ENCODE data around the gene SERPINB1. TPM values are rescaled to one million over a fixed set of nuclear protein-coding genes. Genes with fewer than 3 reads are reported as not detected.

Gene SERPINB1
- total RNA-seq, 1 experiment from 2014 or later: 0.22 TPM

- Histone ChIP-seq H3K27ac (ENCODE audit: low read length) (peak overlapping the region; percentile 41), H3K9me3 (ENCODE audit: low read length) (no peaks in the 10 kb centered on the region), H3K4me3 (ENCODE audit: low read length) (no peak overlapping the region), H3K4me2 (ENCODE audit: low read depth, low read length, poor library complexity, severe bottlenecking) (no peak overlapping the region), H3K9ac (ENCODE audit: low read length) (no peak overlapping the region), H3K36me3 (ENCODE audit: insufficient read depth, low read length) (no peaks in the 10 kb centered on the region), H4K20me1 (ENCODE audit: insufficient read depth, low read depth, low read length) (no peaks in the 10 kb centered on the region), H3K9me2 (replicated peaks; ENCODE audit: insufficient read depth, low read length) (no peaks in the 10 kb centered on the region), H2AFZ (ENCODE audit: low read length) (no peak overlapping the region), H3K4me1 (ENCODE audit: low read length) (peaks cover 75% of the 10 kb centered on the region), H3K27me3 (ENCODE audit: low read length) (no peaks in the 10 kb centered on the region), H3K79me2 (ENCODE audit: low read length) (no peaks in the 10 kb centered on the region)
- no peak for DNase-seq
Measured at GRCh38 chr6:2877960-2878359, 36.3 kb upstream of the SERPINB1 start.

GRCh38 chr6:2877057-2877882, 35.6 kb upstream of the SERPINB1 start:
- H3K9ac ChIP-seq (ENCODE audit: low read length): peak overlapping the region; percentile 80; the same call in 1 of the 2 replicates
- H3K4me2 ChIP-seq (ENCODE audit: low read depth, low read length, poor library complexity, severe bottlenecking): peak overlapping the region; percentile 78
- H3K4me1 ChIP-seq (ENCODE audit: low read length): peaks cover 75% of the 10 kb centered on the region
- H3K9me2 ChIP-seq (replicated peaks; ENCODE audit: insufficient read depth, low read length): no peaks in the 10 kb centered on the region
- no peaks in the 10 kb centered on the region for H3K79me2 ChIP-seq (ENCODE audit: low read length)
- no peaks in the 10 kb centered on the region for H3K27me3 ChIP-seq (ENCODE audit: low read length)
- no peak for DNase-seq
- H3K36me3 ChIP-seq (ENCODE audit: insufficient read depth, low read length): no peaks in the 10 kb centered on the region
- H2AFZ ChIP-seq (ENCODE audit: low read length): no peak overlapping the region
- no peaks in the 10 kb centered on the region for H3K9me3 ChIP-seq (ENCODE audit: low read length)
- H3K4me3 ChIP-seq (ENCODE audit: low read length): peak overlapping the region; percentile 66; the same call in 1 of the 2 replicates
- no peaks in the 10 kb centered on the region for H4K20me1 ChIP-seq (ENCODE audit: insufficient read depth, low read depth, low read length)
- H3K27ac ChIP-seq (ENCODE audit: low read length): peak overlapping the region; percentile 72; the same call in 1 of the 2 replicates

DNA sequence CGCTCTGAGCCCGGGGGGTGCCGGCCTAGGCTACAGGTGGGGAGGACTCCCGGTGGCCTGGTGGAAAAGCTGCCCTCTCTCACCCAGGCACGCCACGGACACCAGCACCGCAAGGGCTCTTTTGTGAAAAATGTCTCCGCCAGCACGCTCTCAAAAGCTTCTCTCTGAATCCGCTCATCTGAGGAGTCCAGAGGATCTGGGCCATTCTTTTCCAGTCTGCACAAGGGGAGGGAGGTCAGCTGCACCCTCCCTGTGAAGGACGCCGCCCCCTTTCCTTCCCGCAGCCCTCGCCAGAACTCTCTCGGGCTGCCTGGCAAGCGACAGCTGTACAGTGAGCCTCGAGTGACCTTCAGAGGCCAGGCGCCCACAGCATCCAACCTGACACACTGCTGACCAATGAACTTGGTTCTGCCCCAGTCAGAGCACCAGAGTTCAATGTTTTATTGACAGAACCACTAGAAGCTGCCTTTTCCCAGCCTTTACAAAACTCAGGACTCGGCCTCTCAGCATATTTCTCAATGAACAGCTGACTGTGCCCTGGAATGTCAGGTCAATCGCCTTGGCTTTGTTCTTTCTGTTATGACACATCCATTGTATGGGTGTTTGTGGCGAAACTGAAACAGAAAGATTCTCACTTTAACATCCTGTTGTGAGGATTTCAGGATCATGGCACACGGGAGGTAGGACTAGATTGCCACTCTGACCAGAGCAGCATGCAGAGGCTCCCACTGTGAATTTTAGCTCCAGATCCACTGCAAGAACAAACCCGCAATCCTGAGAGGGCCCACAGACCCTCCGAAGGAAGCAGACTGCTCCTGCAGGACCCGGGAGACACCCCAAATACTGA, 34.8 kb upstream of the SERPINB1 start:
- H3K79me2 ChIP-seq (ENCODE audit: low read length): no peaks in the 10 kb centered on the region
- H3K9me3 ChIP-seq (ENCODE audit: low read length): no peaks in the 10 kb centered on the region
- no peaks in the 10 kb centered on the region for H4K20me1 ChIP-seq (ENCODE audit: insufficient read depth, low read depth, low read length)
- no peaks in the 10 kb centered on the region; the same call in 1 of the 2 replicates for H3K36me3 ChIP-seq (ENCODE audit: insufficient read depth, low read length)
- peak overlapping the region; percentile 65 for H2AFZ ChIP-seq (ENCODE audit: low read length)
- peak overlapping the region; percentile 72 for H3K27ac ChIP-seq (ENCODE audit: low read length)
- no peaks in the 10 kb centered on the region for H3K27me3 ChIP-seq (ENCODE audit: low read length)
- peak overlapping the region; percentile 80 for H3K9ac ChIP-seq (ENCODE audit: low read length)
- H3K4me3 ChIP-seq (ENCODE audit: low read length): peak overlapping the region; percentile 66
- H3K4me1 ChIP-seq (ENCODE audit: low read length): peaks cover 71% of the 10 kb centered on the region
- H3K4me2 ChIP-seq (ENCODE audit: low read depth, low read length, poor library complexity, severe bottlenecking): peak overlapping the region; percentile 78
- no peaks in the 10 kb centered on the region for H3K9me2 ChIP-seq (replicated peaks; ENCODE audit: insufficient read depth, low read length)
- DNase-seq: peak; percentile 52

GRCh38 chr6:2875359-2876191, 33.9 kb upstream of the SERPINB1 start:
- H3K27ac ChIP-seq (ENCODE audit: low read length): peak overlapping the region; percentile 63
- no peaks in the 10 kb centered on the region; the same call in 1 of the 2 replicates for H3K36me3 ChIP-seq (ENCODE audit: insufficient read depth, low read length)
- peak overlapping the region; percentile 39; the same call in 1 of the 2 replicates for H2AFZ ChIP-seq (ENCODE audit: low read length)
- H3K9me2 ChIP-seq (replicated peaks; ENCODE audit: insufficient read depth, low read length): no peaks in the 10 kb centered on the region
- H3K9me3 ChIP-seq (ENCODE audit: low read length): no peaks in the 10 kb centered on the region
- peak overlapping the region; percentile 66 for H3K4me3 ChIP-seq (ENCODE audit: low read length)
- H3K27me3 ChIP-seq (ENCODE audit: low read length): no peaks in the 10 kb centered on the region
- no peaks in the 10 kb centered on the region for H3K79me2 ChIP-seq (ENCODE audit: low read length)
- H4K20me1 ChIP-seq (ENCODE audit: insufficient read depth, low read depth, low read length): no peaks in the 10 kb centered on the region
- peaks cover 63% of the 10 kb centered on the region for H3K4me1 ChIP-seq (ENCODE audit: low read length)
- peak; percentile 75 for DNase-seq
- peak overlapping the region; percentile 80 for H3K9ac ChIP-seq (ENCODE audit: low read length)
- peak overlapping the region; percentile 78 for H3K4me2 ChIP-seq (ENCODE audit: low read depth, low read length, poor library complexity, severe bottlenecking)

GRCh38 chr6:2873643-2874042, 32.0 kb upstream of the SERPINB1 start:
- Histone ChIP-seq H3K4me2 (ENCODE audit: low read depth, low read length, poor library complexity, severe bottlenecking) (no peak overlapping the region), H2AFZ (ENCODE audit: low read length) (no peak overlapping the region), H4K20me1 (ENCODE audit: insufficient read depth, low read depth, low read length) (no peaks in the 10 kb centered on the region), H3K4me3 (ENCODE audit: low read length) (no peak overlapping the region), H3K36me3 (ENCODE audit: insufficient read depth, low read length) (no peaks in the 10 kb centered on the region; the same call in 1 of the 2 replicates), H3K9ac (ENCODE audit: low read length) (no peak overlapping the region), H3K79me2 (ENCODE audit: low read length) (no peaks in the 10 kb centered on the region), H3K27me3 (ENCODE audit: low read length) (no peaks in the 10 kb centered on the region), H3K9me2 (replicated peaks; ENCODE audit: insufficient read depth, low read length) (no peaks in the 10 kb centered on the region), H3K9me3 (ENCODE audit: low read length) (no peaks in the 10 kb centered on the region), H3K4me1 (ENCODE audit: low read length) (peaks cover 43% of the 10 kb centered on the region), H3K27ac (ENCODE audit: low read length) (no peak overlapping the region)
- no peak for DNase-seq

GRCh38 chr6:2872423-2873358, 31.0 kb upstream of the SERPINB1 start:
- H3K4me1 ChIP-seq (ENCODE audit: low read length): peaks cover 37% of the 10 kb centered on the region

DNA sequence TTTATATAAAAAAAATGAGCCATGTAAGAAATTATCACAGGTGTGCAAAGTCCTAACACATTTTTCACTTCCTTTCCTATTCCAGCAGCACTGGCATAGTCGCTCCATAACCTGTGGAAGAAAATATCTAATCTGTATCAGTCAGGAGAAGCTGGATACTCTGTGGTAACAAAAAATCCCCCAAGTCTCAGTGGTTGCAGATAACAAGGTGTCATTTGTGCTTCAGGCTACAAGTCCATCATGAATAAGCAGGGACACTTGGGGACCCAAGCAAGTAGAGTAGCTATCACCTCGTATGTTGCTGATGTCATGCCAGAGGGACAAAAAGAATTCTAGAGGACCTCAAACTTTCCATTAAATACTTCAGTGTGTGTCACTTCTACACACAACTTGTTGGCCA, 30.3 kb upstream of the SERPINB1 start:
- no peak overlapping the region for H3K27ac ChIP-seq (ENCODE audit: low read length)

More at GRCh38 chr6:2872423-2873358, 31.0 kb upstream of the SERPINB1 start:
- Histone ChIP-seq H4K20me1 (ENCODE audit: insufficient read depth, low read depth, low read length) (no peaks in the 10 kb centered on the region), H3K9me2 (replicated peaks; ENCODE audit: insufficient read depth, low read length) (no peaks in the 10 kb centered on the region), H3K36me3 (ENCODE audit: insufficient read depth, low read length) (no peaks in the 10 kb centered on the region; the same call in 1 of the 2 replicates), H2AFZ (ENCODE audit: low read length) (no peak overlapping the region), H3K27me3 (ENCODE audit: low read length) (no peaks in the 10 kb centered on the region), H3K4me3 (ENCODE audit: low read length) (no peak overlapping the region), H3K79me2 (ENCODE audit: low read length) (no peaks in the 10 kb centered on the region), H3K9me3 (ENCODE audit: low read length) (no peaks in the 10 kb centered on the region), H3K4me2 (ENCODE audit: low read depth, low read length, poor library complexity, severe bottlenecking) (no peak overlapping the region), H3K27ac (ENCODE audit: low read length) (no peak overlapping the region), H3K9ac (ENCODE audit: low read length) (no peak overlapping the region)
- no peak for DNase-seq

More for the DNA sequence above, 30.3 kb upstream of the SERPINB1 start:
- Histone ChIP-seq H2AFZ (ENCODE audit: low read length) (no peak overlapping the region), H3K4me2 (ENCODE audit: low read depth, low read length, poor library complexity, severe bottlenecking) (no peak overlapping the region), H3K9ac (ENCODE audit: low read length) (no peak overlapping the region), H4K20me1 (ENCODE audit: insufficient read depth, low read depth, low read length) (no peaks in the 10 kb centered on the region), H3K4me1 (ENCODE audit: low read length) (peaks cover 37% of the 10 kb centered on the region), H3K9me3 (ENCODE audit: low read length) (no peaks in the 10 kb centered on the region), H3K9me2 (replicated peaks; ENCODE audit: insufficient read depth, low read length) (no peaks in the 10 kb centered on the region), H3K36me3 (ENCODE audit: insufficient read depth, low read length) (no peaks in the 10 kb centered on the region; the same call in 1 of the 2 replicates), H3K4me3 (ENCODE audit: low read length) (no peak overlapping the region), H3K27me3 (ENCODE audit: low read length) (no peaks in the 10 kb centered on the region), H3K79me2 (ENCODE audit: low read length) (no peaks in the 10 kb centered on the region)
- DNase-seq: no peak

Measured in Karpas-422 (cell line).